ENCODE results near the gene KDM8.

The KDM8 gene

DNA sequence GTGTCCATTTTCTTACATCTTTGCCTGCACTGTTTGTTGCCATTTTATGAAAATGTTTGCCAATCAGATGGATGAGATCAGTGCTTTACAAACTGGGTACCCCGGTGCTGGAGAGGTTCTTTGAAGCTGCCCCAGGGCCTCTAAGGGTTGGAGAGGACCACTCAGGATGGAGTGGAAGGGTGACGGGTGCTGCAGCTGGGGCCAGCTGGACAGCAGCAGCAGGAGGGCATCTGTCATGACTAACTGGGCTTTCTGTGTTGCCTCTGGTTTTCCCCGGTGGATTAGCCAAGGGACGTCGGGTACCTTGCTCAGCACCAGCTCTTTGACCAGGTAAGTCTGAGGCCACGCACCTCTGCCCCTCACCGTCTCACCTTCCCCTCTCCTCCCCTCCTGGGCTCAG, 12.3 kb downstream of the KDM8 start:
- DNase-seq (ENCODE audit: low read depth in 2 of 2) = no peak

DNA sequence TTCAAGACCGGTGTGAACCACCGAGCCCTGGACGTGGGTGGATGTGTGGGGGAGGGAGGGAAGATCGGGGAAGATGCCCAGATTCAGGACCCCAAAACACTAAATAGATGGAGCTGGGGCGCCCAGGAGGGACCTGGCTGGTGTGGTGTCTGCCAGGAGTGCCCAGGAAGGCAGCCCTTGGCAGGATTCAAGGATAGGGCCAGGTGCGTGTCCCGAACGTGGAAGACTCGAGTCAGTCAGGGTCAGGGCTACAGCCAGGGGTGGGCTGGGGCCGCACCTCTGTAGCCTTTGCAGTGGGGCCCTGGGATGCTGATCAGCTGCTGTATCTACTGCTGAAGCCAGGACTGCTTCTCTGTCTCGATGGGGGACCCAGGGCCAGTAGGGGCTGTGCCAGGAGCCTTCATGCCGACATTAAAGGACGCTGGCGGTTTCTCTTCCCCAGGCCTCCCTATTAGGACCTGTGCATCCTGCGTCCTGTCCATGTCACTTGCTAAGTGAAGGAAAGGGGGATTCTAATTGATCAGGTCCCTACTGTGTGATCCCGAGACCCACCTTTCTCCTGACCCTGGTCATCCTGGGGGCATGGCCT, 13.1 kb downstream of the KDM8 start:
- DNase-seq (ENCODE audit: low read depth in 2 of 2) = no peak

DNA sequence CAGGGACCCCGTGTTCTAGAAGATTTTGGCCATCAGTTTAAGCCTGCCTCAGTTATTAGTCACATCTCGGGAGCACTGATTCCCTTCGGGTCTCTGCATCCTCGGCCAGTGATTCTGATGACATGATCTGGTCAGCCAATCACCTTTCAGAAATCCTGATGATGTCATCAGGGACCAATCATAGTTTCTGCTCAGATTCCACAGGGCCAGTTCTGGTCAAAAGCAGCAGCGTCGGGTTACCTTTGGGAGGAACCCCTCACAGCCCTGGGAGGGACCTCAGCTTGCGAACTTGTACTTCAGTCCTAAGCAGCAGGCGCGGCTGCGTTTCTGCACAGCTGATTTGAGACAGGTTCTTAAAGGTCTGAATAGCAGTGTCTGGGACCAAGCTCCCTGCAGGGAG, 13.9 kb downstream of the KDM8 start:
- no peak for DNase-seq (ENCODE audit: low read depth in 2 of 2)

DNA sequence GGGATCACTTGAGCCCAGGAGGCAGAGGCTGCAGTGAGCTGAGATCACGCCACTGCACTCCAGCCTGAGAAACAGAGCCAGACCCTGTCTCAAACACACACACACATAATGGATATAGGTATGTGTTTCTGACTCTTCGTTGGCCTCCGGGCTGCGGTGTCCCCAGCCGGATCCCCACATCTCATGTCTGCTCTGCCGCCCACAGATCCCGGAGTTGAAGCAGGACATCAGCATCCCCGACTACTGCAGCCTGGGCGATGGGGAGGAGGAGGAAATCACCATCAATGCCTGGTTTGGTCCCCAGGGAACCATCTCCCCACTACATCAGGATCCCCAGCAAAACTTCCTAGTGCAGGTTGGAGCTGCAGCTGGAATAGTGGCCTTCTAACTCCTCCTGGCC, 15.4 kb downstream of the KDM8 start:
- no peak for DNase-seq (ENCODE audit: low read depth in 2 of 2)

DNA sequence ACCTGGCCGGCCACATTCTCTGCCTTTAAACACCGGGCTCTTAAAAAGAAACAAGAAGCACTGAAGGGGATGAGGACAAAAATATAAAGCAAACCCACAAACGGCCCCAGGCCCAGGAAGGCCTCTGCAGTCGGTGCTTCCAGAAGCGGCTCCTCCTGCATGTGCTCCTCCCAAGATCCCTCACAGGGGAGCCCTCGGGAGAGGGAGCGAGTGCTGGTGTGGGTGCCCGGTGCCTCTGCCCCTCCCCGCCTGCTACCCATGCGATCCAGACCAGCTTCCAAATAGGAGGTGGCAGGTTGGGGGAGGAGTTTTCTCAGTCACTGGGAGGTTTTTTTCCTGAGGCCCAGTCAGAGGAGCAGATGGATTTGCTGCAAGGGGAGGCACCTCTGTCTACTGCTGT, 15.8 kb downstream of the KDM8 start:
- no peak for DNase-seq (ENCODE audit: low read depth in 2 of 2)

DNA sequence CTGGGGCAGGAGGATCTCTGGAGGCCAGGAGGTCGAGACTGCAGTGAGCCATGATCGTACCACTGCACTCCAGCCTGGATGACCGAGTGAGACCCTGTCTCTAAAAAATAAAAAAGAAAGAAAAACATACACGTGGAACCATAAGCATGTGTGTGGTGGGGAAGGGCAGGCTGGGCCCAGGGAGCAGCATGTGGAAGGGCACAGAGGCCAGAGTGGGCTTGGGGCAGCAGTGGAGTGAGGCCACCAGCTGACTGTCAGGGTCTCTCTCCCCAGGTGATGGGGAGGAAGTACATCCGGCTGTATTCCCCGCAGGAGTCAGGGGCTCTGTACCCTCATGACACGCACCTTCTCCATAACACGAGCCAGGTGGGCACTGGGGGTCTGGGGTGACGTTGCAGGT, 16.8 kb downstream of the KDM8 start:
- DNase-seq (ENCODE audit: low read depth in 2 of 2) = no peak

DNA sequence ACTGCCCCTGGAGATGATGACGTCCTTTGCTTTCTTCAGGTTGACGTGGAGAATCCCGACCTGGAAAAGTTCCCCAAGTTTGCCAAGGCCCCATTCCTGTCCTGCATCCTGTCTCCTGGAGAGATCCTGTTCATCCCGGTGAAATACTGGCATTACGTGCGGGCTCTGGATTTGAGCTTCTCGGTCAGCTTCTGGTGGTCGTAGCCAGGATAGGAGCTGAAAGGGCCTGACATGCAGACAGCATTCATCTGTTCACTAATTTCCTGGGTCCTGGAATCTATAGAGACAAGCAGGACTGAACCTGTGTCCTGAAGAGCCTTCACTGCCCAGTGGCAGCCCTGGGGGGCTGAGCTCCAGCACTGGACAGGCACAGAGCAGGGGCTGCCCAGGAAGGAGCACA, 17.2 kb downstream of the KDM8 start:
- DNase-seq (ENCODE audit: low read depth in 2 of 2) = no peak

DNA sequence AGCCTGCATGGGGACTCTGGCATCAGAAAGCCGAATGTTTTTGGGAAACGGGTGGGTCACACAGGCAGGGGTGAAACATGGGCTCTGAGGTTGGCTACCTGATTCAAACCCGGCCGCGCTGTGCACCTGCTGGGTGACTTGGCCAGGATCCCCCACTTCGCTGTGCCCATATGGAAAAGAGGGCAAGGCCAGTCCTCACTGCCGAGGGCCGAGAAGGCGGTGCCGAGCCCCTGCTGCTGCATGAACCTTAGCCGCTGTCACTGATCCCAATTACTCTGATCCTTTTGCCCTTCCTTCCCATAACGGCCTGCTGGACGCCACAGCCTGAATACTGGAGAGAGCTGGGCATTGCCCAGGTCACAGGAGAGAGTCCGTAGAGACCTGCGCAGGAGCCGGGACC, 17.7 kb downstream of the KDM8 start:
- no peak for DNase-seq (ENCODE audit: low read depth in 2 of 2)

DNA sequence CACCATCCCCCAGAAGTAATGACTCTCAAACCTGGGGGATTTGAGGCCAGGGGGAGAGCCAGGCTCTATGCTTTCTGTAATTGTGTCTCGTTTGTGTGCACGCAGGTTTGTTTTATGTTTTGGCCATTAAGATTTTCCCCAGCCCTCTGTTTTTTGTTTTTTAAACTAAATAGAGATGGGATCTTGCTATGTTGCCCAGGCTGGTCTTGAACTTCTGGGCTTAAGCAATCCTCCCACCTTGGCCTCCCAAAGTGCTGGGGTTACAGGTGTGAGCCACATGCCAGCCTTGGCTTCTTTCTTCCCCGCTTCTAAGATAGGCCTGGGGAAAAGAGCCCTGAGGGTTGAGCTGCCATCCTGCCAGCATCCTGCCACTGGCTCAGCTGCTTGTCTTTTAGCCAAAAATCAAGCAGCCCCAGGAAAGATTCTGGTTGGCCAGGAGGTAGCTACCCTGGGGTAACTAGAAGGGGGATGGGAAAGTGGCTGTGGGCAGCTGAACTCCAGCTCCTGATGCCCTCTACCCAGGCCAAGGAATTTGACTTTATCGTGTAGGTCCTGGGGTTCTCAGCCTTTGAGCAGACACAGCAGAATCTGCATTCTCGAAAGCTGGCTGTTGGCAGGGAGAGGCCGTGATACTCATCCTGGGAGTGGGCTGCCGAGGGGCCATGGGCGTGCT, 18.4 kb downstream of the KDM8 start:
- DNase-seq (ENCODE audit: low read depth in 2 of 2) = no peak

DNA sequence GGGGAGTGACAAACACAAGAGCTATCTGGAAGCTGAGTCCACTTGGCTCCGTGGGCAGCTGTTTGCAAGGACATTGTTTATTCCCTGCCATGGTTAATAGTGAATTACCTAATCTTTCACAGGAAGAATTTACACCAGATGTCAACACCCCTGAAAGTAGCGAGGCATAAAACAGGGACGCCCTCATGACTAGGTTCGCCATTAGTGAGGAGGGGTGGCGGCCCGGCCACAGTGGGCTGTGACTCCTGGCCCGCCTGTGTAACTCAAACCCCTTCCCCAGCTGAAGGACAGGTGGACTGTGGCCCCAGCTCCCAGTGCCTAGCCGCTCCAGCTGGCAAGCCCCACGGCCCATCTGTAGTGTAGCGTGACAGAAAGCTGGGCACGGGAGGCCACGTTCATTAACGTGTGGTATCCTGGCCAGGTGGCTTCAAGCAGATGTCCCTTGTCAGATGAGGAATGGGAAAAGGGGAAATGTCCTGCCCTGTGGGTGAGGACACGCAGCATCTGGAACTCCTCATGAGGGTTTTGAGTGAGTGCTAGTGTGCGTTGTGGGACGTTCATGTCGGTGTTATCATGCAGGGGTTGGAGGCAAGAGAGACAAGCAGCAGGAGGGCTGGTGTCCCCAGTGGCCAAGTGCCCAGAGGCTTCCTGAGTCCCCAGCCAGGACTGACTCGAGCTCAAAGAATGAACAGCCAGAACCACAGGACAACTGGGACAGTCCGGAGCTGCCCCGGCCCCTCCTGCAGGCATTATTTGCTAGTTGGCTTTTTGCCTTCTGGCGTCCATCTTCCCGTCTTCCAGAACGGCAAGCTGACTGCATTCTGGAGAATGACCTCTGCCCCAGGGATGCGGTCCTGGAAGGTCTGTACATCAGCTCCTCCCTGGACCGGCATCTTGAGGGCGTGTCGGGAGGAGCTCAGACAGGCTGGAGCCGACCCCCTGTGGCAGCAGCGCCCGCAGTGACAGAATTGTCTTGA, 19.2 kb downstream of the KDM8 start:
- DNase-seq (ENCODE audit: low read depth in 2 of 2) = no peak

DNA sequence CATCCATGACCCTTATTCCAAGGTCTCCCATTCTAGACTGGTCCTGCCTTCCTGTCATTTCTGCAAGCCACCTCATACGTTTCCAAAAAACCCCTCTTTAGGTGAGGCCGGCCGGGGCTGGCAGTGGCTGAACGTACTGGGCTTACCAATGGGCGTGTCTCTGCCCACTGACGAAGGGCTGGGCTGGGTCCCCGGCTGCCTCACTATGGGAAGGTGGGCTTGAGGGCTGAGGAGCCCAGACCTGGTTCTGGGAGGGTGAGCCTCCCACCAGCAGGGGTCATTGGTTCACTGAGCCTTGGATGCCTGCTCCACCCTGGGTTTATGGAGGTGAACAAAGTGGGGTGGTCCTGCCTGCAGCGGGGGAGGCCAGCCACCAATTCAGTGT, 19.9 kb downstream of the KDM8 start:
- DNase-seq (ENCODE audit: low read depth in 2 of 2) = no peak

DNA sequence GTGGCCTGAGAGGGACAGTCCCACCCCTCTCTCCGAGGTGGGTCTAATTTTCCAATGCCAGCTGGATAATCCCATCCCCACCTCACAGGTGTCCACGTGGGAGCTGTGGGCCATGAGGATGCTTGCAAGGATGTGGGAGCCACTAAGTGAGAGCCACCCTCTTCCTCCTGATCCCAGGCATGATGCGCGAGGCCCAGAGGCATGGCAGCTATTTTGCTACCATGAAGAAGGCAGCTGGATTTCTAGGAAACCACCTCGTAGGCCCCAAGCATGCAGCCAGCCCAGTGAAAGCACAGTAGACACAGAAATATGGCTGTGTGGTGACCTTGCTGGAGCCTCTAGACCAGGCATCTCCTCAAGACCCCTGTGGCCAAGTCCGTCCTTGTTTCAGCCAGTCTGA, 20.4 kb downstream of the KDM8 start:
- DNase-seq (ENCODE audit: low read depth in 2 of 2) = no peak

DNA sequence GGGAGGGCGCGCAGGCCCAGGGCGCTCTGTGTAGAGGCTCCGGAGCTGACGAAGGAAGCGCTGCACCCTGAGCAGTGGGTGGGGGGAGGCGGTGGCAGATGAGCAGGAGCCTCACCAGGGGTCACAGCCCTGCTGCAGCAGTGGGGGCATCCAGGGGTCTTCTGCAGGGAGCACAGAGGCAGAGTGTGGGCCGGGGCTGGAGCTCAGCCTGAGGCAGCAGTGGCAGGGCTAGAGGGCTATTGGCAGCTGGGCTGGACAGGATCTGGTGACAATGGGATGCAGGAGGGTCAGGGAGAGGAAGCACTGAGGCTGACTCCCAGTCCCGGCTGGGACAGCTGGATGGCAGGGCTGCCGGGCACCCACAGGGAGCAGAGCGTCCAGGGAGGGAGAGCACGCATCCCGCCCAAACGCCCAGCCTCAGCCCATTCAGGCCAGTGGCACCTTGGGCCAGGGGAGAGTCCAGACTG, 21.0 kb downstream of the KDM8 start:
- DNase-seq (ENCODE audit: low read depth in 2 of 2) = no peak

DNA sequence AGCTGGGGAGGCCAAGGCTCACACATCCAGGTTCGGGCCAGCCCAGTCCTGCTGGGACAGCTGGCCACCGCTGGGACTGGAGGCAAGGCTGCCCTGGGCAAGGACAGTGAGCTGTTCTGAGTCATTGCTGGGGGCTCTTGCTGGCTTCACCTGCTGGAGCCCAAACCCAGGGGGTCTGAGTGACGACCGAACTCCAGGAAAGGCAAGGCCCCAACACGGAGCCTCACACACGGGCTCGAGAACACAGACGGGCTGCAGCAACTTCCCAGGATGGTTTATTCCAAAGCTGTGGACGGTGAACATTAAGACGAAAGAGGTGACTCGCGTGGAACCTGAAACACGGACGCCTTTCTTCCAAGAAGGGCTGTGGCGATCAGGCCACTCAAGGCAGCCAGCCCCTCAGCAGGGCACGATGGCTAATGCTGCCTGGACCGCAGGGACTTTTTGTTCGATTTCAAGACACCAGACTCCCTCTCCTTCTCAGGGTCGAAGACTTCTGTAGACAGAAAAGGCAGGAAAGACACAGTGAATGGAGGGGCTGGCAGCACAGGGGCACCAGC, 21.5 kb downstream of the KDM8 start:
- DNase-seq (ENCODE audit: low read depth in 2 of 2) = no peak

DNA sequence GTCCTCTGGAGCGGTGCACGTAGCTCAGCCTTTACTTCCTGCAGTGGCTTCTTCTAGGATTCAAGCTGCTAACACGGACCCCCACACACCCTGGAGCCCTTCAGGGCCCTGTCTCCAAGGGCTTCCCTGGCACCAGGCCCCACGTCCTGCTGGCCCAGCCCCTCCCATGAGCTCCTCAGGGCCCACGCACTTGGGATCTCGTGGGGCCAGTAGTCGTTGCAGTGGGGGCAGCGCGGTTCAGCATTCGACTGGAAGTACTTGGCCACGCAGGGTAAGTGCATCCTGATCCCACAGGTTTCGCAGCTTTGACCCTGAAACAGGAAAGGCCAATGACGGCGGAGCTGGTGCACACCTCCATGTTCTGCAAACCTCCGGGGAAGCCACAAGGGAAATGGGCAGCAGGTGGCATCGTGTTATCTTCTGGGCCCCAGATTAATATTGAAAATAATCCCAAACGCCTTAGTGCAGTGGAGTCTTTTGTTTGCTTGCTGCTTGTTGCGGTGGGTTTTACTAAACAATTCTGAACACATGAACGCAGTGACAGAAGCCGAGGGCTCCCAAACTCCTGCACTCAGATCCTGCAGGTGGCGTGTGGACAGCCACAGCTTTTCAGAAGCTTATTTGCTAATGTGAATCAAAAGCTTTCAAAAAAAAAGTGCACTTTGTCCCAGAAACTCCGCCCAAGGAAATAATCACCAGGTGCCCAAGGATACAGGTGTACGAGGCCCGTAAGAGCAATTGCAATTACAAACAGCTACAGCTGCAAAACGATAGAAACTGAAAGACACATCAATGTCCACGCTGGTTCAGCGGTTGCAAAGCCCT, 22.4 kb downstream of the KDM8 start:
- DNase-seq (ENCODE audit: low read depth in 2 of 2) = no peak

DNA sequence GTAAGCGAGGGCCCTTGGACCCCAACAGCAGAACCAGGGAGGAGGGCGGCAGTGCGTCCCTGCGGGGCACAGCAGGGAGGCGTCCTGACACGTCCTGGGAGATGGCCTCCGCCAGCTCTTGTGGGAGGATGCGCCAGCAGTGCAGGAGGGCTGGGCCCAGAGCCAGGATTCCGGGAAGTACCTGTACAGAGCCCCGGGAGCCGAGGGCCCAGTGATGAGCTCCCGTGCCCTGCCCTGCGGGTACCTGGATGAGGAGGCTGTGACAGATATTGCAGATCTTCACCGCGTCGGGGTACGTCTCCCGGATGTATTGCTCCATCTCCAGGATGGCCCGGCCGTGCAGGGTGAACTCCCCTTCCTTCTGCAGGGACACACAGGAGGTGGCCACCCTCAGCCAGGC, 23.1 kb downstream of the KDM8 start:
- DNase-seq (ENCODE audit: low read depth in 2 of 2) = no peak

DNA sequence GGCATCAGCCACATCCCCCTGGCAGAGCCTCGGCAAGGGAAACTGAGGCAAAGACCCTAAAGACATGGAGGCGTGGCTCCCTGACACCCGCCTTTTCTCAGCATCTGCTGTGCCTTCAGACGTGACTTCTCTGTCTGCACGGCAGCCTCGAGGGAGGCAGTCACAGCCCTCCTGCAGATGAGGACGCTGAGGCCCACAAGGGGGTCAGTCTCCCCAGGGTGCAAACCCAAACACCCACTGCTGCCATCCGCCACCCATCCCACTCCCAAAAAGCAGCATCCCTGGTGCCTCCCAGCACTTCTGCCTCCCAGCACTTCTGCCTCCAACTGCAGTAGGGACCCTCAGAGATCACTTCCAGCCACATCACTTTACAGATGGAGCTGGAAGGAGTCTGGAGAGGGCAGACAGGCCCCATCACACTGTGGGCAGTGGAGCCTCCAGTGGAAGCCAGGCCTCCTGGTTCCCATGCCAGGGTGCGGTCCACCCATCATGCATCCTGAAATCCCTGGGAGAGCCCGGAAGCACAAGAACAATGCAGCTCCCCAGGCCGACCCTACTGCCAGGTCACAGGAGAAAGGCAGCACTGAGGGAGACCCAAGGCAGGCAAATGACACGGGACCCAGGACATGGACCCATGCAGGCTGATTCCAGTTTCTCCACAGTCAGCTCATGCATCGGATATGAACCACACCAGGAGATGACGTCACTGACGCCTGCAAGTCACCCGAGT, 23.8 kb downstream of the KDM8 start:
- DNase-seq (ENCODE audit: low read depth in 2 of 2) = no peak

DNA sequence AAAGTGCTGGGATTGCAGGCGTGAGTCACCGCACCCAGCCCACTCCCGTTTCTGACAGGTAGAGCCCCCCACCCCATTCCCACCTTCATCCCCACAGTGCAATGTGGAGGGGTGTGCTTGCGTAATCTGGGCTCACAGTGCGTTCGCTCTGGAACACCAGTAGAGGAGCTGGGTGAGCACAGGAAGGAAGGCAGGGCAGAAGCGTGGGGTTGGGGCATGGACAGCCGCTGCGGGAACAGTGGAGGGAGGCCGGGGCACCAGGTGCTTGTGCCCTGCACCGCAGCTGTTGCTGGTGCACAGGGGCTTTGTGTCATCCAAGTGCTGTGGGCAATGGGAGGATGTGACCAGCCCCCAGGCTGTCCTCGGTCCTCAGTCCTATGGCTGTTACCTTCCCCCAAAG, 24.7 kb downstream of the KDM8 start:
- DNase-seq (ENCODE audit: low read depth in 2 of 2) = no peak

DNA sequence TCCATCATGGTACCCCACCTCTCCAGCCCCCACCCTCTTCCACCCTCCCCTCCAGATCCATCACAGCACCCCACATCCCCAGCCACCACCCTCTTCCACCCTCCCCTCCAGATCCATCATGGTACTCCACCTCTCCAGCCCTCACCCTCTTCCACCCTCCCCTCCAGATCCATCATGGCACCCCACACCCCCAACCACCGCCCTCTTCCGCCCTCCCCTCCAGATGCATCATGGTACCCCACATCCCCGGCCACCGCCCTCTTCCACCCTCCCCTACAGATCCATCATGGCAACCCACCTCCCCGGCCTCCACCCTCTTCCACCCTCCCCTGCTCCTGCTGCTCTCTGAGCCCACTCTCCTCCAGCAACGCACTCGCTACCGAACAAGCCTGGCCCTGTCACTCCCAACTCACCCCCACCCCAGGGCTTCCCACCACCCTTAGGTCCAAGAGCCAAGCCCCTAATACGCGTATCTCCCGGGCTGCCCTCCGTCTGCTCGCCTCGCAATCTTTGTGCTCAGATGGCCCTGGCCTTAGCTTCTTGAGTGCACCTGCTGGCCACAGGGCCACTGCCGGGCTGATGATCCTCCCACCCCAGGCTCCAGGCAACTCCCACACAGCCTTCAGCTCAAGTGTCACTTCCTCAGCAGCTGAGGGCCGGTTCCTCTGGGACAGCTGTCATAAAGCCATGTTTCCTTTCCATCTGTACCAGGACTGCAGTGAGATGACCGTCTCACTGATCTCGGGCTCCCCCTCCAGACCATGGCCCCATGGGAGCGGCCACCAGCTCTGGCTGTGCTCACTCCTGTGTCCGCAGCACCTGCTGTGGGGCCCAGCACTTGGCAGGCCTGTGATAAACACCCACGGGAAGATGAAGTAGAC, 25.5 kb downstream of the KDM8 start:
- DNase-seq (ENCODE audit: low read depth in 2 of 2) = no peak

DNA sequence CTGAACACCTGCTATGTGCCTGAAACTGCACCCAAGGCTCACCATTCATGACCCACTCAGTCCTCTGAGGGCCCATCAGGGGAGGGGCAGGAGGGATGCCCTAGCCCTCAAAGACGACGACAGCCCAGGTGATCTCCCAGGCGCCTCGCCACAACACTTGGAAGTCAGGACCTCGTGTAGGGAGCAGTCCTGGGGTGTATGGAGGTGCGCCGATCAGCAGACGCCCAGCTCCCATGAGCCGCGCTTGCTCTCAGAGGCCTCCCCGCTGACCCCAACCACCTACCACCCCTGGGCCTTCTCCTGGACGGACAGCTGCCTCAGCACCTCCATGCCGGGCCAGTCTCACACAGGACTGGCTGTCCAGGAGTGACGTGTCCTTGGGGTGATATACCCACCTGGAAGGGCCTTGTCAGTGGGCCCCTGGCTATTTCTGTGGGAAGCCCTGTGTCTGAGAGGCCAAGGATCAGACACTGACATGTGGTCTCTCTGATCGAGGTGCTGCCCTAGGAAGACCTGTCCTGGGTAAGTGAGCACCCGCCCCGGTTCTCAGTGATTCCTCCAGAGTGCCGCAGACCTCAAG, 26.7 kb downstream of the KDM8 start:
- no peak for DNase-seq (ENCODE audit: low read depth in 2 of 2)

Data from stimulated activated CD8-positive, alpha-beta memory T cell treated with anti-CD3 and anti-CD28 coated beads, Interleukin-2, amount 100 ng/mL, for 48 hours (primary cell).